Liver (tissue), 9 donors: ENCODE data around the gene COP1. TPM values are rescaled to one million over a fixed set of nuclear protein-coding genes. Genes with fewer than 3 reads are reported as not detected.

ENCODE experiments used
- DNase-seq: peaks from one replicate; pipeline ENCODE4 v3.0.0-alpha.2; 2017; ENCODE audit warnings: low spot score
- H3K27ac ChIP-seq, 2 donors: one replicate each; pipeline ENCODE4 v1.7.0; 2013; ENCODE audit warnings: inconsistent platforms in 2 of 2, low read length in 2 of 2, control low read depth in 1 of 2, low read depth in 1 of 2, mild to moderate bottlenecking in 1 of 2
- H3K27me3 ChIP-seq, 4 donors: one replicate each; pipeline versions ENCODE4 v1.6.1 to v1.7.0; 2013; ENCODE audit warnings: low read length in 3 of 4, inconsistent platforms in 1 of 4, mild to moderate bottlenecking in 1 of 4, moderate library complexity in 1 of 4; ENCODE audit not compliant: control insufficient read depth in 4 of 4, insufficient read depth in 4 of 4
- H3K36me3 ChIP-seq, 4 donors: one replicate each; pipeline versions ENCODE4 v1.6.1 to v1.7.0; 2013; ENCODE audit warnings: low read length in 3 of 4, mild to moderate bottlenecking in 3 of 4, low read depth in 1 of 4, moderate library complexity in 1 of 4; ENCODE audit not compliant: control insufficient read depth in 4 of 4, insufficient read depth in 3 of 4
- H3K4me1 ChIP-seq, 4 donors: one replicate each; pipeline versions ENCODE4 v1.6.1 to v1.7.0; 2013; ENCODE audit warnings: low read length in 3 of 4, mild to moderate bottlenecking in 3 of 4, moderate library complexity in 1 of 4; ENCODE audit not compliant: control insufficient read depth in 4 of 4, insufficient read depth in 4 of 4
- H3K4me3 ChIP-seq, 3 donors: one replicate each; pipeline versions ENCODE4 v1.6.1 to v1.7.0; 2013; ENCODE audit warnings: low read length in 3 of 3, control low read depth in 1 of 3, low read depth in 1 of 3, mild to moderate bottlenecking in 1 of 3
- H3K9ac ChIP-seq, 2 donors: one replicate each; pipeline ENCODE4 v1.7.0; 2013; ENCODE audit warnings: low read length in 2 of 2, mild to moderate bottlenecking in 2 of 2, moderate library complexity in 2 of 2, control low read depth in 1 of 2, low read depth in 1 of 2
- H3K9me3 ChIP-seq, 4 donors: one replicate each; pipeline versions ENCODE4 v1.6.1 to v1.7.0; 2013; ENCODE audit warnings: low read length in 3 of 4; ENCODE audit not compliant: control insufficient read depth in 4 of 4
- ATF3 ChIP-seq: IDR thresholded peaks from 2 replicates; pipeline ENCODE4 v1.6.1; 2016; ENCODE audit warnings: antibody characterized with exemption
- EGR1 ChIP-seq, 2 donors: IDR thresholded peaks; 2 replicates each; pipeline ENCODE4 v1.6.1; 2016 to 2018; ENCODE audit warnings: antibody characterized with exemption in 2 of 2, low read depth in 2 of 2
- FOXA1 ChIP-seq: IDR thresholded peaks from 2 replicates; pipeline ENCODE4 v1.6.1; 2016; ENCODE audit warnings: antibody characterized with exemption
- FOXA2 ChIP-seq: IDR thresholded peaks from 2 replicates; pipeline ENCODE4 v1.6.1; 2016; ENCODE audit warnings: antibody characterized with exemption
- GABPA ChIP-seq, 2 donors: IDR thresholded peaks in 1 of 2; conservative IDR thresholded peaks in 1 of 2; 2 replicates each; pipeline ENCODE4 v1.6.1; 2016; ENCODE audit warnings: antibody characterized with exemption in 2 of 2, mild to moderate bottlenecking in 1 of 2, moderate library complexity in 1 of 2
- HNF4A ChIP-seq, 2 donors: conservative IDR thresholded peaks; 2 replicates each; pipeline ENCODE4 v1.6.1; 2016; ENCODE audit warnings: antibody characterized with exemption in 2 of 2, mild to moderate bottlenecking in 2 of 2
- HNF4G ChIP-seq: IDR thresholded peaks from 2 replicates; pipeline ENCODE4 v1.6.1; 2016; ENCODE audit warnings: antibody characterized with exemption
- JUND ChIP-seq, 2 donors: IDR thresholded peaks; 2 replicates each; pipeline ENCODE4 v1.6.1; 2016; ENCODE audit warnings: antibody characterized with exemption in 2 of 2
- MAX ChIP-seq: IDR thresholded peaks from 2 replicates; pipeline ENCODE4 v1.6.1; 2016; ENCODE audit warnings: antibody characterized with exemption
- NR2F2 ChIP-seq: IDR thresholded peaks from 2 replicates; pipeline ENCODE4 v1.6.1; 2016; ENCODE audit warnings: antibody characterized with exemption
- RAD21 ChIP-seq, 2 donors: IDR thresholded peaks; 2 replicates each; pipeline ENCODE4 v1.6.1; 2016; ENCODE audit warnings: antibody characterized with exemption in 2 of 2, mild to moderate bottlenecking in 2 of 2
- REST ChIP-seq: IDR thresholded peaks from 2 replicates; pipeline ENCODE4 v1.6.1; 2016; ENCODE audit warnings: antibody characterized with exemption, mild to moderate bottlenecking
- RXRA ChIP-seq, 2 donors: IDR thresholded peaks; 2 replicates each; pipeline ENCODE4 v1.6.1; 2017 to 2018; ENCODE audit warnings: antibody characterized with exemption in 2 of 2, mild to moderate bottlenecking in 1 of 2
- SP1 ChIP-seq: IDR thresholded peaks from 2 replicates; pipeline ENCODE4 v1.6.1; 2018; ENCODE audit warnings: antibody characterized with exemption, mild to moderate bottlenecking
- TAF1 ChIP-seq: conservative IDR thresholded peaks from 2 replicates; pipeline ENCODE4 v1.6.1; 2016; ENCODE audit warnings: antibody characterized with exemption, mild to moderate bottlenecking
- YY1 ChIP-seq: IDR thresholded peaks from 2 replicates; pipeline ENCODE4 v1.6.1; 2016; ENCODE audit warnings: antibody characterized with exemption, mild to moderate bottlenecking
- ZBTB33 ChIP-seq: IDR thresholded peaks from 2 replicates; pipeline ENCODE4 v1.6.1; 2016; ENCODE audit warnings: antibody characterized with exemption
- WGBS: extraction: QIAGEN DNeasy Blood & Tissue Kit; methylation state at CpG from one replicate; pipeline ENCODE4 v1.1.7; 2013; 5-methylcytosine and 5-hydroxymethylcytosine counted together
- polyA plus RNA-seq, 2 donors: library from polyadenylated mRNA; stranded (reverse) in 1 of 2; unstranded in 1 of 2; fragments of 200-250 nt in 1 of 2; fragments of >200 nt in 1 of 2; fragmentation: Nextera tagmentation in 1 of 2; extraction: Ambion mirVana in 1 of 2; gene quantifications; one replicate each; pipeline versions ENCODE4 v1.2.1 to v1.2.3, GENCODE V29; 2013 to 2015
- total RNA-seq, 2 donors: library from RNA; depleted of rRNA; stranded (reverse); fragments of >200 nt; gene quantifications; one replicate each; pipeline ENCODE4 v1.2.3, GENCODE V29; 2014
- donor health status: healthy.
- donor health status: healthy.
- donor health status: healthy.
- donor health status: healthy.
- donor health status: healthy.

COP1 gene
- total and polyA plus RNA-seq, 4 donors: 14.7 to 35.7 (median 22.5) TPM

- H3K27ac ChIP-seq: no peak overlapping the region
- H3K36me3 ChIP-seq: peaks cover 0 to 3% (median 0%) of the 10 kb centered on the region in 4 donors
- no peaks in the 10 kb centered on the region for H3K27me3 ChIP-seq
- 96% methylated on average over 3 of the region's 3 CpGs for WGBS
- no peak overlapping the region for H3K9ac ChIP-seq
- no peak overlapping the region for H3K4me3 ChIP-seq
- no peaks in the 10 kb centered on the region for H3K9me3 ChIP-seq
- DNase-seq: no peak
- TF ChIP-seq FOXA1: no peak
- no peak for TF ChIP-seq HNF4A (conservative IDR thresholded peaks at IDR 0.05)
- no peak for TF ChIP-seq EGR1 (IDR thresholded peaks at IDR 0.05; ENCODE audit: low read depth in 2 of 2)
- no peak for TF ChIP-seq YY1
- no peak for TF ChIP-seq ZBTB33
- no peak for TF ChIP-seq HNF4G
- no peak for TF ChIP-seq REST
- TF ChIP-seq GABPA (IDR thresholded peaks at IDR 0.05 in 1 of 2, conservative IDR thresholded peaks at IDR 0.05 in 1 of 2): no peak
- no peak for TF ChIP-seq FOXA2
- no peak for TF ChIP-seq NR2F2
- TF ChIP-seq TAF1: no peak
- no peak for TF ChIP-seq MAX
- TF ChIP-seq ATF3: no peak
- TF ChIP-seq SP1: no peak
- H3K4me1 ChIP-seq: no peaks in the 10 kb centered on the region
These were observed 155.7 kb downstream of the COP1 start for GRCh38 chr1:176051402-176051801.

- no peaks in the 10 kb centered on the region for H3K4me1 ChIP-seq
- H3K9ac ChIP-seq: no peak overlapping the region
- peaks cover 0 to 3% (median 0%) of the 10 kb centered on the region in 4 donors for H3K36me3 ChIP-seq
- no peaks in the 10 kb centered on the region for H3K27me3 ChIP-seq
- no peak overlapping the region for H3K27ac ChIP-seq
- no peaks in the 10 kb centered on the region for H3K9me3 ChIP-seq
- TF ChIP-seq FOXA1 (no peak), ZBTB33 (no peak), FOXA2 (no peak), JUND (IDR thresholded peaks at IDR 0.05) (no peak), RXRA (IDR thresholded peaks at IDR 0.05) (no peak), ATF3 (no peak), REST (no peak), SP1 (no peak), YY1 (no peak), EGR1 (IDR thresholded peaks at IDR 0.05; ENCODE audit: low read depth in 2 of 2) (no peak), NR2F2 (no peak), HNF4G (no peak), HNF4A (conservative IDR thresholded peaks at IDR 0.05) (no peak), GABPA (IDR thresholded peaks at IDR 0.05 in 1 of 2, conservative IDR thresholded peaks at IDR 0.05 in 1 of 2) (no peak), RAD21 (IDR thresholded peaks at IDR 0.05) (no peak), TAF1 (no peak)
- DNase-seq: no peak
- no peak overlapping the region for H3K4me3 ChIP-seq
These were observed 157.5 kb downstream of the COP1 start for GRCh38 chr1:176049582-176049981.
